ENCODE data around the gene DNAJC5. TPM values are rescaled to one million over a fixed set of nuclear protein-coding genes. Genes with fewer than 3 reads are reported as not detected.

DNAJC5 gene
- total and polyA plus RNA-seq, 9 of the 15 experiments (the other 6 are each of a cell fraction or from before 2014, with no cell fraction given): 0.95 to 42.8 (median 23.4) TPM

- Histone ChIP-seq H3K36me3 (ENCODE audit: control insufficient read depth, insufficient read depth, low read length) (peaks cover 80% of the 10 kb centered on the region; the same call in 2 of the 3 replicates), H3K9ac (ENCODE audit: insufficient read depth in 1 of 2, low read depth in 2 of 2, low read length in 2 of 2) (peak overlapping the region in 1 of 2 experiments; percentile 67; a peak in 1 of 4 replicates), H4K20me1 (replicated peaks; ENCODE audit: control insufficient read depth, insufficient read depth, low read length) (peaks cover 21% of the 10 kb centered on the region), H3K4me1 (replicated peaks in 1 of 2; ENCODE audit: control insufficient read depth in 2 of 2, insufficient read depth in 2 of 2, low read length in 2 of 2) (peaks cover 0 to 16% of the 10 kb centered on the region in 2 experiments; a peak in 1 of 5 replicates), H3K27me3 (ENCODE audit: control insufficient read depth in 2 of 2, insufficient read depth in 2 of 2, low read length in 2 of 2) (no peaks in the 10 kb centered on the region), H3K9me1 (ENCODE audit: control insufficient read depth, insufficient read depth, low read length) (no peaks in the 10 kb centered on the region), H3K9me3 (replicated peaks; ENCODE audit: control insufficient read depth, insufficient read depth, low read depth, low read length) (no peaks in the 10 kb centered on the region), H3K27ac (ENCODE audit: extremely low read depth, low read depth, low read length) (no peak overlapping the region), H3K4me3 (no peak overlapping the region), H3K79me2 (ENCODE audit: control insufficient read depth, insufficient read depth, low read length) (no peaks in the 10 kb centered on the region; the same call in 2 of the 3 replicates), H2AFZ (ENCODE audit: low read depth, low read length) (no peak overlapping the region), H3K4me2 (ENCODE audit: insufficient read depth, low read length) (no peak overlapping the region)
- WGBS (ENCODE audit: insufficient coverage, low coverage, missing lambda C conversion rate): 95% methylated on average over 28 of the region's 28 CpGs
- intact Hi-C loops (cut with micrococcal nuclease): no loop called here
- ChIA-PET POLR2A (interaction anchor here (0.5 to 3.1 kb wide), 5 partner anchors 9 to 24 kb away, joined by 4 to 12 read pairs (median 11); partner anchors contain the start of gene TPD52L2), CTCF (ENCODE audit: low intra/inter-chr PET ratio) (no interaction called here)
- in situ Hi-C loops (cut with MboI): no loop called here
- ATAC-seq: no peak
- FAIRE-seq: no peak
- BruUV-seq (replicated peaks): no TSS peak
- no peak for DNase-seq (ENCODE audit: extremely low read depth in 1 of 4, low spot score in 3 of 4)
- TF ChIP-seq ZFX (CRISPR knock-in tag; IDR thresholded peaks at IDR 0.05): no peak
- no peak for TF ChIP-seq MAFG (tag; conservative IDR thresholded peaks at IDR 0.05)
- peak; percentile 7; the same call in 1 of the 2 replicates for TF ChIP-seq RBFOX2 (IDR thresholded peaks at IDR 0.05; ENCODE audit: low read depth, low read length)
- TF ChIP-seq ZNF354B (CRISPR knock-in tag; IDR thresholded peaks at IDR 0.05): no peak
- no peak for TF ChIP-seq BACH1 (tag; IDR thresholded peaks at IDR 0.05)
- no peak for TF ChIP-seq ZNF121 (CRISPR knock-in tag; conservative IDR thresholded peaks at IDR 0.05)
- TF ChIP-seq, protein P1, sequence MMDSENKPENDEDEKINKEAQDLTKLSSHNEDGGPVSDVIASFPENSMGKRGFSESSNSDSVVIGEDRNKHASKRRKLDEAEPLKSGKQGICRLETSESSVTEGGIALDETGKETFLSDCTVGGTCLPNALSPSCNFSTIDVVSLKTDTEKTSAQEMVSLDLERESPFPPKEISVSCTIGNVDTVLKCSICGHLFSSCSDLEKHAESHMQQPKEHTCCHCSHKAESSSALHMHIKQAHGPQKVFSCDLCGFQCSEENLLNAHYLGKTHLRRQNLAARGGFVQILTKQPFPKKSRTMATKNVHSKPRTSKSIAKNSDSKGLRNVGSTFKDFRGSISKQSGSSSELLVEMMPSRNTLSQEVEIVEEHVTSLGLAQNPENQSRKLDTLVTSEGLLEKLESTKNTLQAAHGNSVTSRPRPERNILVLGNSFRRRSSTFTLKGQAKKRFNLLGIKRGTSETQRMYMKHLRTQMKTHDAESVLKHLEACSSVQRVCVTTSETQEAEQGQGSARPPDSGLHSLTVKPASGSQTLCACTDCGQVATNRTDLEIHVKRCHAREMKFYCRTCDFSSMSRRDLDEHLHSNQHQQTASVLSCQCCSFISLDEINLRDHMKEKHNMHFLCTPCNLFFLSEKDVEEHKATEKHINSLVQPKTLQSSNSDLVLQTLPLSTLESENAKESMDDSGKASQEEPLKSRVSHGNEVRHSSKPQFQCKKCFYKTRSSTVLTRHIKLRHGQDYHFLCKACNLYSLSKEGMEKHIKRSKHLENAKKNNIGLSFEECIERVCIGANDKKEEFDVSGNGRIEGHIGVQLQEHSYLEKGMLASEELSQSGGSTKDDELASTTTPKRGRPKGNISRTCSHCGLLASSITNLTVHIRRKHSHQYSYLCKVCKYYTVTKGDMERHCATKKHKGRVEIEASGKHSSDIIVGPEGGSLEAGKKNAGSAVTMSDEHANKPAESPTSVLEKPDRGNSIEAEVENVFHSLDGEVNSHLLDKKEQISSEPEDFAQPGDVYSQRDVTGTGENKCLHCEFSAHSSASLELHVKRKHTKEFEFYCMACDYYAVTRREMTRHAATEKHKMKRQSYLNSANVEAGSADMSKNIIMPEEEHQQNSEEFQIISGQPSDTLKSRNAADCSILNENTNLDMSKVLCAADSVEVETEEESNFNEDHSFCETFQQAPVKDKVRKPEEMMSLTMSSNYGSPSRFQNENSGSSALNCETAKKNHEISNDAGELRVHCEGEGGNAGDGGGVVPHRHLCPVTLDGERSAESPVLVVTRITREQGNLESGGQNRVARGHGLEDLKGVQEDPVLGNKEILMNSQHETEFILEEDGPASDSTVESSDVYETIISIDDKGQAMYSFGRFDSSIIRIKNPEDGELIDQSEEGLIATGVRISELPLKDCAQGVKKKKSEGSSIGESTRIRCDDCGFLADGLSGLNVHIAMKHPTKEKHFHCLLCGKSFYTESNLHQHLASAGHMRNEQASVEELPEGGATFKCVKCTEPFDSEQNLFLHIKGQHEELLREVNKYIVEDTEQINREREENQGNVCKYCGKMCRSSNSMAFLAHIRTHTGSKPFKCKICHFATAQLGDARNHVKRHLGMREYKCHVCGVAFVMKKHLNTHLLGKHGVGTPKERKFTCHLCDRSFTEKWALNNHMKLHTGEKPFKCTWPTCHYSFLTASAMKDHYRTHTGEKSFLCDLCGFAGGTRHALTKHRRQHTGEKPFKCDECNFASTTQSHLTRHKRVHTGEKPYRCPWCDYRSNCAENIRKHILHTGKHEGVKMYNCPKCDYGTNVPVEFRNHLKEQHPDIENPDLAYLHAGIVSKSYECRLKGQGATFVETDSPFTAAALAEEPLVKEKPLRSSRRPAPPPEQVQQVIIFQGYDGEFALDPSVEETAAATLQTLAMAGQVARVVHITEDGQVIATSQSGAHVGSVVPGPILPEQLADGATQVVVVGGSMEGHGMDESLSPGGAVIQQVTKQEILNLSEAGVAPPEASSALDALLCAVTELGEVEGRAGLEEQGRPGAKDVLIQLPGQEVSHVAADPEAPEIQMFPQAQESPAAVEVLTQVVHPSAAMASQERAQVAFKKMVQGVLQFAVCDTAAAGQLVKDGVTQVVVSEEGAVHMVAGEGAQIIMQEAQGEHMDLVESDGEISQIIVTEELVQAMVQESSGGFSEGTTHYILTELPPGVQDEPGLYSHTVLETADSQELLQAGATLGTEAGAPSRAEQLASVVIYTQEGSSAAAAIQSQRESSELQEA (IDR thresholded peaks at IDR 0.05; ENCODE audit: low read depth): no peak
- TF ChIP-seq ZNF395 (CRISPR knock-in tag; IDR thresholded peaks at IDR 0.05): no peak
Observed at GRCh38 chr20:63882257-63883200, 12.4 kb upstream of the DNAJC5 start.
